ENCODE results near the gene PUS1.
"Not testable (repeated sequence)": the region's sequence is repeated elsewhere in the genome, so short reads cannot be mapped to it uniquely, and the experiment has no call there.

PUS1 gene

GRCh38 chr12:131959641-131960589 lies 30.8 kb downstream of the PUS1 start:
- no peak for DNase-seq (ENCODE audit: low read depth in 3 of 3)

GRCh38 chr12:131960590-131961325 lies 31.7 kb downstream of the PUS1 start:
- DNase-seq (ENCODE audit: low read depth in 3 of 3) = not testable (repeated sequence)

- DNase-seq (ENCODE audit: low read depth in 3 of 3) = not testable (repeated sequence)
Observed at GRCh38 chr12:131961328-131961727, 32.3 kb downstream of the PUS1 start.

DNA sequence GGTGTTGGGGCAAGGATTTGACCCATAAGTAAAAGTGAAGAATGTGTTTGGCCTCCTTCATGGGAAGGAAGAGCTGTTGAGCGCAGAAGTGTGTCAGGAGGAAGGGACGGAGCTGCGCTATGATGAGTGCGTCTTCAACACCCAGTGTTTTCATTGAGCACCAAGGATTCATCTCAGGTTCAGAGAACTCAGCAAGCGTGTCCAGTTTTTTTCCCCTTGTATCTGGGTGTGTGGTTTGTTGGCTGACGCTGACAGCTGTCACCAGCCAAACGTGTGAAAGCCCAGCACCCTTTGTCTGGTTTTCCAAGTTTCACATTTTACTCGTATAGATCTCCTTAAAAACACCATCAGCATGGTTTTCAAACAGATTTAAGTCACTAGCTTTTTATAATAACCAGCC lies 33.0 kb downstream of the PUS1 start:
- DNase-seq (ENCODE audit: low read depth in 3 of 3) = no peak

DNA sequence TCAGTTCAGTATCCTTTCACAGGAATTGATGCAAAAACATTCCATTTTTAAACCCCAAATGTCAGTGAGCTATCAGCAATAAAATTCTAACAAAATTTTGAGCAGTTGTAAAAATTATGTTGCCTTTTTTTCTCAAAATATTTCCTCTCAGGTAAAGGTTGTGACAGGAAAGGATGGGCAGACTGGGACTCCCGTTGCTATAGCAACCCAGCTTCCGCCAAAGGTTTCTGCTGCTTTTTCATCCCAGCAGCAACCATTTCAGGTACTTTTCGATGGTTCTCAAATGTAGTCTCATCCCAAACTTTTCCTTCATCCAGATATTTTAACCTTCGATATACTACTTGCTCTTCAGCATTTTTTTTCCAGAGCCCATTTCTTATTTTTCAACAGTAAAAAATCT lies 34.3 kb downstream of the PUS1 start:
- DNase-seq (ENCODE audit: low read depth in 3 of 3) = no peak

- DNase-seq (ENCODE audit: low read depth in 3 of 3) = no peak
Observed at GRCh38 chr12:131965073-131965472, 36.0 kb downstream of the PUS1 start.

- DNase-seq (ENCODE audit: low read depth in 3 of 3) = no peak
Observed at GRCh38 chr12:131971226-131971625, 42.1 kb downstream of the PUS1 start.

DNA sequence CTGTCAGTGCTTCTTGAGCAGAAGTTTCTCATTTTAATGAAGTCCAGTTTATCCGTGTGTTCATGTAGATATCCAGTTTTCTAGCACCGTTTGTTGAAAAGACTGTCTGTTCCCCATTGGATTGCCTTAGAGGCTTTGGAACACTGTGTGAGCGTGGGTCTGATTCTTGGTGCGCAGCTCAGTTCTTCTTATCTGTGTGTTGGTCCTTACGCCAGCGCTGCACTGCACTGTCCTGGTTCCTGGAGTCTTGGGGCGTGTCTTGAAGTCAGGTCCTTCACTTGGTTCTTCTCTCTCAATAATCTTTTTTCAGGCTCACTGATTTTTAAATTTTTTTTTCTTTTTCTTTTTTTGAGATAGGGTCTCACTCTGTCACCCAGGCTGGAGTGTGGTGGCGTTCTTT lies 46.2 kb downstream of the PUS1 start:
- DNase-seq (ENCODE audit: low read depth in 3 of 3) = no peak

- DNase-seq (ENCODE audit: low read depth in 3 of 3) = no peak
Observed at GRCh38 chr12:131979606-131980005, 50.5 kb downstream of the PUS1 start.

DNA sequence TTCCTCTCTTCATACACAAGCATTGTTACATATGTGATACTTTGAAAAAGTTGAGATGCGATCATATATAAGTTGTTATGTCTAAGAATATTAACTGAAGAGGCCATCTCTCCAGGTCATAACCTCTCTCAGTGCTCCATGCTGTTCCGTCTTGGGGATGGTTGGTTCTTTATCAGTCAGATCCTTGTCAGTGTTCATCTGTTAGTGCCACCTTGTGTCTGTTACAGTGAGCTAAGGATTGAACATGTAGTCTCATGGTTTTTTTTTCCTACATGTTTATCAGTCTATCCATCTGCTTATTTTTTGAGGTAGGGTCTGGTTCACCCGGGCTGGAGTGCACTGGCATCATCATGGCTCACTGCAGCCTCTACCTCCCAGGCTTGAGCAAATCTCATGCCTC lies 51.2 kb downstream of the PUS1 start:
- DNase-seq (ENCODE audit: low read depth in 3 of 3) = no peak

DNA sequence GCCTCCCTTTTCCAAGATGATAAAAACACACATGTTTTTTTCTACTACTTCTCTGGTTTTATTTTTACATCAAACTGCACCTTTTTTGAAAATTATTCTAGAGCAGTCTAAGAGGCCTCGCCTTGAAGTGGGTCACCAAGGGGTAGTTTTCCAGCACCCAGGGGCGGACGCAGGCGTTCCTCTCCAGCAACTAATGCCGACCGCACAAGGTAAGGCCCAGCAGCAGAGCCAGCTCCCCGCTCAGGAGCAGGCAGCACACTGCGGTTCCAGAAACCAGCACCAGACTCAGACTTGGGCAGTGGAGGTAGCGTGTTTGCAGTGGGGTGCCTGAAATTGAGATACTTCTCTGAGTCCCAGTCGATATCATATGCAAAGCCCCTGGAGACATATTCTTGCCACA lies 52.3 kb downstream of the PUS1 start:
- no peak for DNase-seq (ENCODE audit: low read depth in 3 of 3)

DNA sequence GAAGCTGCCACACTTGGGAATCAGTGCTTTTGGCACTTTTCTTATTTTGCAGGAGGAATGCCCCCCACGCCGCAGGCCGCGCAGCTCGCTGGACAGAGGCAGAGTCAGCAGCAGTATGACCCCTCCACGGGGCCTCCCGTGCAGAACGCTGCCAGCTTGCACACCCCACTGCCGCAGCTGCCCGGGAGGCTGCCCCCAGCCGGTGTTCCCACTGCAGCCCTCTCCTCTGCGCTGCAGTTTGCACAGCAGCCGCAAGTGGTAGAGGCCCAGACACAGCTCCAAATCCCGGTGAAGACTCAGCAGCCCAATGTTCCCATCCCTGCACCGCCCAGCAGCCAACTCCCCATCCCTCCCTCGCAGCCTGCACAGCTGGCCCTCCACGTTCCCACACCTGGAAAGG lies 53.0 kb downstream of the PUS1 start:
- no peak for DNase-seq (ENCODE audit: low read depth in 3 of 3)

DNA sequence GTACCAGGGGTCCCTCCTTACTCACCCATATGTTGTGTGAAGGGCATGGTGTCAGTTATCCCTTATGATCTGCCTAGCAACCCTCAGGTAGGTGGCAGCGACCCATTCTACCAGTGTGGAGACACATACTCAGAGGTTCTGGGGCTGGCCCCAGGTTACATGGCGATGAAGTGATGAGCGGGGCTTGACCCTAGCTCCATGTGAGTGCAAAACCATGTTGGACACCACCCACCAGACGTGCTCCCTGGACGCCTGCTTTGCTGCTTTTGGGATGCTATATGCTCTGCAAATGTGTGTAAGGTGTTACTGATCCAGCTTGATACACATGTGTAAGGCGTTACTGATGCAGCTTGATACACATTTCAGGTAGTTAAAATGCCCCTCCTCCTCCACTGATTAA lies 54.0 kb downstream of the PUS1 start:
- no peak for DNase-seq (ENCODE audit: low read depth in 3 of 3)

DNA sequence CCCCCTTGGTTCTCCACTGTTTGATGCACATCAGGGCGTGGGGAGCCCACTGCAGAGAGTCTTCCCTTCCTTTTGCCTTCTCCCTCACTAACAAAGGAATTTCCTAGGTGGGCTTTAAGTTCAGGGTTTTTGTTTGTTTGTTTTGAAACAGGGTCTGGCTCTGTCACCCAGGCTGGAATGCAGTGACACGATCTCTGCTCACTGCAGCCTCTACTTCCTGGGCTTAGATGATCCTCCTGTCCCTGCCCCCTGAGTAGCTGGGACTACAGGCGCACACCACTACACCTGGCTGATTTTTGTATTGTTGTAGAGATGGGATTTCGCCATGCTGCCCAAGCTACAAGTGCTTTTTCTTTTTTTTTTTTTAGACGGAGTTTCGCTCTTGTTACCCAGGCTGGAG lies 54.5 kb downstream of the PUS1 start:
- no peak for DNase-seq (ENCODE audit: low read depth in 3 of 3)

GRCh38 chr12:131984334-131984733 lies 55.3 kb downstream of the PUS1 start:
- no peak for DNase-seq (ENCODE audit: low read depth in 3 of 3)

DNA sequence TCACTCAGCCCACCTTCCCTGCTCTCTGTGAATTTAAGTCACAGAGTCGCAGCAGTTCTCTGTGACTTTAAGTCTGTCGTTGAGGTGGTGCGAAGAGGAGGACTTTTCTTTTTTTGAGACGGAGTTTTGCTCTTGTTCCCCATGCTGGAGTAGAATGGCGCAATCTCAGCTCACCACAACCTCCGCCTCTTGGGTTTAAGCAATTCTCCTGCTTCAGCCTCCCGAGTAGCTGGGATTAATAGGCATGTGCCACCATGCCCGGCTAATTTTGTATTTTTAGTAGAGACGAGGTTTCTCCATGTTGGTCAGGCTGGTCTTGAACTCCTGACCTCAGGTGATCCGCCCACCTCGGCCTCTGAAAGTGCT lies 56.4 kb downstream of the PUS1 start:
- not testable (repeated sequence) for DNase-seq (ENCODE audit: low read depth in 3 of 3)

GRCh38 chr12:131986361-131986760 lies 57.3 kb downstream of the PUS1 start:
- no peak for DNase-seq (ENCODE audit: low read depth in 3 of 3)

- no peak for DNase-seq (ENCODE audit: low read depth in 3 of 3)
Observed at GRCh38 chr12:131986910-131987309, 57.8 kb downstream of the PUS1 start.

- no peak for DNase-seq (ENCODE audit: low read depth in 3 of 3)
Observed at GRCh38 chr12:131987552-131987951, 58.5 kb downstream of the PUS1 start.

GRCh38 chr12:131988054-131988796 lies 59.1 kb downstream of the PUS1 start:
- DNase-seq (ENCODE audit: low read depth in 3 of 3) = no peak

DNA sequence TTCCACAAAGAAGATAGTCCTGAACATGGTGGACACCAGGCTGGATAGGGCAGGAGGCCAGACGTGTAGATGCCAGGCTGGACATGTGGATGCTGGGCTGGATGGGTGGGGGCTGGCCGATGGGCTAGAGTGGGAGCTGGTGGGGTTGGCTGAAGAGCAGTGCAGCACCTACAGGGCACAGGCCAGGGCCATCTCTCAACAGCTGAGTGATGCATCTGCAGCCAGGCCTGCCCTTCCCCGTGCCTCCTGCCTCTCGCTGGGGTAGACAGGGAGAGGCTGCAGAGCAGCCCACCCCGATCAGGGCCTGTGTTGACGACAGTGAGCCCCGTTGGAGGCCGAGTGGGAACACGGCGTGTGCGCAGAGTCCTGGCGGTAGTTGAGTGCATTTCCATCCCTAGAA lies 59.9 kb downstream of the PUS1 start:
- no peak for DNase-seq (ENCODE audit: low read depth in 3 of 3)
